Nephron progenitor cell (in vitro differentiated cells): ENCODE data around the gene TRPC5OS.

Experiments
- DNase-seq: peaks from one replicate; pipeline ENCODE4 v3.0.0; 2021
- H3K27ac Mint-ChIP-seq: 2 replicates; pipeline ENCODE4 v1.8.0; 2021; ENCODE audit warnings: mild to moderate bottlenecking, moderate library complexity, mixed read lengths
- H3K27me3 Mint-ChIP-seq: 2 replicates; pipeline ENCODE4 v1.8.0; 2021; ENCODE audit warnings: mild to moderate bottlenecking, low read depth, mixed read lengths; ENCODE audit not compliant: poor library complexity
- H3K36me3 Mint-ChIP-seq: 2 replicates; pipeline ENCODE4 v1.8.0; 2021; ENCODE audit warnings: low read depth, mixed read lengths
- H3K4me1 Mint-ChIP-seq: 2 replicates; pipeline ENCODE4 v1.8.0; 2021; ENCODE audit warnings: mixed read lengths
- H3K4me3 Mint-ChIP-seq: 2 replicates; pipeline ENCODE4 v1.8.0; 2021; ENCODE audit warnings: mild to moderate bottlenecking, moderate library complexity, mixed read lengths
- H3K9me3 Mint-ChIP-seq: 2 replicates; pipeline ENCODE4 v1.8.0; 2021; ENCODE audit warnings: mild to moderate bottlenecking, moderate library complexity, mixed read lengths
- TF ChIP-seq, protein P1 (sequence below): fragments of 200-600 bp; sonication (generic); IDR thresholded peaks from 2 replicates; pipeline ENCODE4 v1.5.0; 2021; ENCODE audit warnings: antibody characterized with exemption

The TRPC5OS gene

GRCh38 chrX:111875881-111876280, at the start of gene TRPC5OS:
Gene TRPC5OS (plus strand): TSS chrX:111876181. CDS start chrX:111901850, 25,669 bp downstream.
- H3K4me1 Mint-ChIP-seq, result no peaks in the 10 kb centered on the region
- no peak for DNase-seq
- TF ChIP-seq, protein P1, sequence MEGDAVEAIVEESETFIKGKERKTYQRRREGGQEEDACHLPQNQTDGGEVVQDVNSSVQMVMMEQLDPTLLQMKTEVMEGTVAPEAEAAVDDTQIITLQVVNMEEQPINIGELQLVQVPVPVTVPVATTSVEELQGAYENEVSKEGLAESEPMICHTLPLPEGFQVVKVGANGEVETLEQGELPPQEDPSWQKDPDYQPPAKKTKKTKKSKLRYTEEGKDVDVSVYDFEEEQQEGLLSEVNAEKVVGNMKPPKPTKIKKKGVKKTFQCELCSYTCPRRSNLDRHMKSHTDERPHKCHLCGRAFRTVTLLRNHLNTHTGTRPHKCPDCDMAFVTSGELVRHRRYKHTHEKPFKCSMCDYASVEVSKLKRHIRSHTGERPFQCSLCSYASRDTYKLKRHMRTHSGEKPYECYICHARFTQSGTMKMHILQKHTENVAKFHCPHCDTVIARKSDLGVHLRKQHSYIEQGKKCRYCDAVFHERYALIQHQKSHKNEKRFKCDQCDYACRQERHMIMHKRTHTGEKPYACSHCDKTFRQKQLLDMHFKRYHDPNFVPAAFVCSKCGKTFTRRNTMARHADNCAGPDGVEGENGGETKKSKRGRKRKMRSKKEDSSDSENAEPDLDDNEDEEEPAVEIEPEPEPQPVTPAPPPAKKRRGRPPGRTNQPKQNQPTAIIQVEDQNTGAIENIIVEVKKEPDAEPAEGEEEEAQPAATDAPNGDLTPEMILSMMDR, result no peak
- no peak within 1 kb of the TSS for H3K27ac Mint-ChIP-seq
- no peaks in the 10 kb centered on the region for H3K36me3 Mint-ChIP-seq
- peaks cover 3% of the 10 kb centered on the region for H3K27me3 Mint-ChIP-seq
- no peaks in the 10 kb centered on the region for H3K9me3 Mint-ChIP-seq
- no peak within 1 kb of the TSS for H3K4me3 Mint-ChIP-seq

DNA sequence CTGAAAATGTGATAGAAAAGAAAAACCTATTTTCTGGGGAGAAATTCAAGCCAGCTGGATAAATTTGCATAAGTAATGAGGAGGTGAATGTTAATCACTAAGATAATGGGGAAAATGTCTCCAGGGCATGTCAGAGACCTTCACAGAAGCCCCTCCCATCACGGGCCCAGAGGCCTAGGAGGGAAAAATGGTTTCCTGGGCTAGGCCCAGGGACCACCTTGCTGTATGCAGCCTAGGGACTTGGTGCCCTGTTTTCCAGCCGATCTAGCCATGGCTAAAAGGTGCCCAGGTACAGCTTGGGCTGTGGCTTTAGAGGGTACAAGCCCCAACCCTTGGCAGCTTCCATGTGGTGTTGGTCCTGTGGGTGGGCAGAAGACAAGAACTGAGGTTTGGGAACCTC, 46.6 kb upstream of the TRPC5OS start:
- Mint-ChIP-seq H3K4me1 (no peaks in the 10 kb centered on the region), H3K36me3 (peaks cover 6% of the 10 kb centered on the region), H3K4me3 (no peak overlapping the region), H3K27ac (no peak overlapping the region), H3K9me3 (peaks cover 6% of the 10 kb centered on the region), H3K27me3 (no peaks in the 10 kb centered on the region)
- TF ChIP-seq, protein P1, result no peak
- no peak for DNase-seq

DNA sequence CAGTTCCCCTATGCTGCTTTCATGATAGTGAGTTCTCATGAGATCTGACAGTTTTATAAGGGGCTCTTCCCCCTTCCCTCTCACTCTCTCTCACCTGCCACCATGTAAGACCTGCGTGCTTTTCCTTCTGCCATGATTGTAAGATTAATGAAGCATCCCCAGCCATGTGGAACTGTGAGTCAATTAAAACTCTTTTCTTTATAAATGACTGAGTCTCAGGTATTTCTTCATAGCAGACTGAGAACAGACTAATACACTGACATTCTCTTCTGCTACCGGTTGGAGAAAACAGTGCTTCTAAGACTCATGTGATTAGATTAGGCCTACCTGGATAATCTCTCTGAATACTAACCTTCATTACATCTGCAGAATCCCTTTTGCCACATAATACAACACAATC, 45.4 kb upstream of the TRPC5OS start:
- Mint-ChIP-seq H3K27ac (no peak overlapping the region), H3K27me3 (no peaks in the 10 kb centered on the region), H3K4me1 (no peaks in the 10 kb centered on the region), H3K36me3 (peaks cover 6% of the 10 kb centered on the region), H3K4me3 (no peak overlapping the region), H3K9me3 (peaks cover 6% of the 10 kb centered on the region)
- DNase-seq, result no peak
- TF ChIP-seq, protein P1, result no peak

DNA sequence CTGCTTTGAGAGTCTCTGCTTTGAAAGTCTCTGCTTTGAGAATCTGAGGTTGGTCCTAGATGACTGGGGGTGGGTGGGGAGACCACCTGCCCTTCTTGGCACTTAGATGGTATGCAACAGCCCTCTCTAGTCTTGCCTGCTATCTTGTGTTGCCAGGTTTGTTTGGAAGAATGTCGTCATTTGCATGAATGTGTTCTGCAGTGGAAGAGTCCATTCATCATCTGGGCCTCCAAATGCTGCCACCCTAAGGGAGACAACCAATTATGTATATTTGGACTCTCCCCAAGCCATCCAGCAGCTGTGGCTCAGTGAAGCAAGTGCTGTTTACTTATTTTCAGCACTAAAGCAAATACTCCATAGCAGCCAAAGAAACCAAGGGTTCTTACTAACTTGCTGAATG, 44.6 kb upstream of the TRPC5OS start:
- H3K9me3 Mint-ChIP-seq, result peaks cover 6% of the 10 kb centered on the region
- no peaks in the 10 kb centered on the region for H3K4me1 Mint-ChIP-seq
- H3K27me3 Mint-ChIP-seq, result no peaks in the 10 kb centered on the region
- H3K36me3 Mint-ChIP-seq, result peaks cover 6% of the 10 kb centered on the region
- no peak overlapping the region for H3K27ac Mint-ChIP-seq
- DNase-seq, result no peak
- TF ChIP-seq, protein P1, result no peak
- H3K4me3 Mint-ChIP-seq, result no peak overlapping the region

DNA sequence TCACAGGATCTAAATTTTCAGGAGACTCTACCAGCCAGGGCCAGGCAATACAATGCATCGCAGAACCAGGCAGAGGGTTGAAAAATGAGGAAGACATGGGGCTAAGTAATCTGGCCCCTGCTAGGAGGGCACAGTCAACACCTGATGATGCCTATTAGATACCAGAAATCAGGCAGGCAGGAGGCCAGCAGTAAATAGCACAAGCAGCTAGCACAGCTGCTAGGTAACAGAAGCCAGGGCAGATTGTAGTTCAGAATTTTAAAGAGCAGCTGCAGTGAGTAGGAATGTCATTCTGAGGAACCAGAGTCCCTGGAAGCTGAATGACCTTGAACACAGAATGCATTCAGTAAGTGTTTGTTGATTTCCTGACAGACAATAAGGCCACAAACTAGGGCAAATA, 38.8 kb upstream of the TRPC5OS start:
- TF ChIP-seq, protein P1, result no peak
- no peaks in the 10 kb centered on the region for H3K9me3 Mint-ChIP-seq

DNA sequence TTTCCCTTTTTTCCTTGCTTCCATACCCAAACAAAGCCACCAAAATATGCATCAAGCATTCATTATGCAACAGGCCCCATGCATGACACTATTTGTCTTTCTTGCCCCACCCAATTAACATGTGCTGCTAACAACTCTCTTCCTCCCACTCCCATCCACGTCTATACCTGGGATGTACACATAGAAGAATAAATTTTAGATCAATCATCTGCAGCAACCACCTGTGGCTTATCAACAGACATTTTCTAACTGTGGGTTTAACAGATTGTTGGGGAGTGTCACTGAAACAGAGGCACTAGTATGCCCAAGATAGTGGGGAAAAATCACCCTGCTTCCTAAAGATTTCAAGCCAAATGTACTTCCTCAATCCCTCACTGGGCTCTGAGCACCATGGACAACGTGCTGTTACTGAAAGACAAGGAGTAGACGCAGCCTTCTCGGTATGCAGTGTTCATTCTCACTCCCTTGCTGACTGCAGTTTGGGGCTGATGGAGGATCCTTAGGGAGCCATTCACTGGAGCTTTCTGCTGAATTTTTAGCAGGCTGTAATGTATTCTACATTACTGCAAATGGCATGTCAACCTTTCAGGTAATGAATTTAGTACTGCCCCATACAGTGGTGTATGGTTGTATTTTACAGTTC, 28.4 kb upstream of the TRPC5OS start:
- Mint-ChIP-seq H3K36me3 (no peaks in the 10 kb centered on the region), H3K4me3 (no peak overlapping the region), H3K4me1 (peaks cover 10% of the 10 kb centered on the region), H3K27me3 (no peaks in the 10 kb centered on the region), H3K27ac (no peak overlapping the region), H3K9me3 (no peaks in the 10 kb centered on the region)
- DNase-seq, result no peak
- TF ChIP-seq, protein P1, result no peak

More for the DNA sequence above, 38.8 kb upstream of the TRPC5OS start:
- no peak overlapping the region for H3K4me3 Mint-ChIP-seq
- H3K27me3 Mint-ChIP-seq, result no peaks in the 10 kb centered on the region
- H3K36me3 Mint-ChIP-seq, result no peaks in the 10 kb centered on the region
- no peak overlapping the region for H3K27ac Mint-ChIP-seq
- H3K4me1 Mint-ChIP-seq, result no peaks in the 10 kb centered on the region
- no peak for DNase-seq
